Astrocyte (in vitro differentiated cells and primary cell): ENCODE measurements around the gene PGM2.

Source experiments
- EZH2 ChIP-seq: IDR thresholded peaks from 2 replicates; pipeline ENCODE4 v1.6.1; 2012; ENCODE audit warnings: mild to moderate bottlenecking, low read length, inconsistent platforms; ENCODE audit not compliant: insufficient read depth
- TF ChIP-seq, protein P1 (sequence below): IDR thresholded peaks from 2 replicates; pipeline ENCODE4 v1.5.1; 2011; ENCODE audit warnings: low read depth, mild to moderate bottlenecking, inconsistent platforms, low read length, moderate library complexity; ENCODE audit not compliant: insufficient read depth

DNA sequence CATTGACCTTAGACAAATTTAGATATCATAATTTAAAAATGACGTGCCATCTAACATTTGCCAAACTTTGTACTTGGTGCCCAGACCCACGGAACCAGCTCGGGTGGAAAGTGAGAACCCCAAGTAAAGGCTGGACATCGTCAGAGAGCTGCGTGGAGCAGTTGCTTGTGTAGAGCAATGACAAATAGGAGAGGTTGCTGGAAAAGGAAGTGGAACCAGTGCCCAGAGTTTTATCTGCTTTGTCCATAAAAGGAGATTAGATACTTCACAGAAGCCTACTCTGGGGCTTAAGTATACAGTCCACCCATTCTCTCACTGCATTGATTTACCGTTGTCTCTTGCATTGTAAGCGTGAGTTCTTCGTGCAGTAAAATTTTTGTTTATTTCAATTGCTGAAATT is 59.0 kb downstream of the PGM2 start:
- TF ChIP-seq, protein P1, sequence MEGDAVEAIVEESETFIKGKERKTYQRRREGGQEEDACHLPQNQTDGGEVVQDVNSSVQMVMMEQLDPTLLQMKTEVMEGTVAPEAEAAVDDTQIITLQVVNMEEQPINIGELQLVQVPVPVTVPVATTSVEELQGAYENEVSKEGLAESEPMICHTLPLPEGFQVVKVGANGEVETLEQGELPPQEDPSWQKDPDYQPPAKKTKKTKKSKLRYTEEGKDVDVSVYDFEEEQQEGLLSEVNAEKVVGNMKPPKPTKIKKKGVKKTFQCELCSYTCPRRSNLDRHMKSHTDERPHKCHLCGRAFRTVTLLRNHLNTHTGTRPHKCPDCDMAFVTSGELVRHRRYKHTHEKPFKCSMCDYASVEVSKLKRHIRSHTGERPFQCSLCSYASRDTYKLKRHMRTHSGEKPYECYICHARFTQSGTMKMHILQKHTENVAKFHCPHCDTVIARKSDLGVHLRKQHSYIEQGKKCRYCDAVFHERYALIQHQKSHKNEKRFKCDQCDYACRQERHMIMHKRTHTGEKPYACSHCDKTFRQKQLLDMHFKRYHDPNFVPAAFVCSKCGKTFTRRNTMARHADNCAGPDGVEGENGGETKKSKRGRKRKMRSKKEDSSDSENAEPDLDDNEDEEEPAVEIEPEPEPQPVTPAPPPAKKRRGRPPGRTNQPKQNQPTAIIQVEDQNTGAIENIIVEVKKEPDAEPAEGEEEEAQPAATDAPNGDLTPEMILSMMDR = no peak
- no peak for TF ChIP-seq EZH2
